ENCODE measurements around the gene GLP2R. TPM values are rescaled to one million over a fixed set of nuclear protein-coding genes. Genes with fewer than 3 reads are reported as not detected.

GLP2R gene
- total RNA-seq, 6 experiments from 2014 or later = not detected

DNA sequence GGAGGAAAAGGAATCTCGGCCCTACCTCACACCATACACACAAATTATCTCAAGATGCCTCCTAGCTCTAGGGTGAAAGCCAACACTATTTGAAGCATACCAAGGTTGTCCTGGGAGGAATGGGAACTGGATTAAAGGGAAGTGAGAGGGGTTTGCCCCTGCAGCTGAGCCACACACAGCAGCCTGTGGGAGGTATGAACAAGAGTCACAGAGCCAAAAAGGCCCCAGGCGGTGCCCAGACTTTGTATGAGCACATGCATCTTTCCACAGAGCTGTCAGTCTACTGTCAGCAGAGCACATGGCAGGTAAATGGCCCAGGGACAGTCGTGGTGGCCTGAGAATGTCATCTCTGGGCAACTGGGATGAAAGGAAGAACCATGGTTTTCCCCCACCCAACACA lies 110.4 kb downstream of the GLP2R start:
- H3K27ac Mint-ChIP-seq = no peak overlapping the region
- H3K4me1 Mint-ChIP-seq (ENCODE audit: low read depth) = peaks cover 8% of the 10 kb centered on the region; the same call in 1 of the 2 replicates
- TF ChIP-seq, protein P1, sequence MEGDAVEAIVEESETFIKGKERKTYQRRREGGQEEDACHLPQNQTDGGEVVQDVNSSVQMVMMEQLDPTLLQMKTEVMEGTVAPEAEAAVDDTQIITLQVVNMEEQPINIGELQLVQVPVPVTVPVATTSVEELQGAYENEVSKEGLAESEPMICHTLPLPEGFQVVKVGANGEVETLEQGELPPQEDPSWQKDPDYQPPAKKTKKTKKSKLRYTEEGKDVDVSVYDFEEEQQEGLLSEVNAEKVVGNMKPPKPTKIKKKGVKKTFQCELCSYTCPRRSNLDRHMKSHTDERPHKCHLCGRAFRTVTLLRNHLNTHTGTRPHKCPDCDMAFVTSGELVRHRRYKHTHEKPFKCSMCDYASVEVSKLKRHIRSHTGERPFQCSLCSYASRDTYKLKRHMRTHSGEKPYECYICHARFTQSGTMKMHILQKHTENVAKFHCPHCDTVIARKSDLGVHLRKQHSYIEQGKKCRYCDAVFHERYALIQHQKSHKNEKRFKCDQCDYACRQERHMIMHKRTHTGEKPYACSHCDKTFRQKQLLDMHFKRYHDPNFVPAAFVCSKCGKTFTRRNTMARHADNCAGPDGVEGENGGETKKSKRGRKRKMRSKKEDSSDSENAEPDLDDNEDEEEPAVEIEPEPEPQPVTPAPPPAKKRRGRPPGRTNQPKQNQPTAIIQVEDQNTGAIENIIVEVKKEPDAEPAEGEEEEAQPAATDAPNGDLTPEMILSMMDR (IDR thresholded peaks at IDR 0.05) = no peak

DNA sequence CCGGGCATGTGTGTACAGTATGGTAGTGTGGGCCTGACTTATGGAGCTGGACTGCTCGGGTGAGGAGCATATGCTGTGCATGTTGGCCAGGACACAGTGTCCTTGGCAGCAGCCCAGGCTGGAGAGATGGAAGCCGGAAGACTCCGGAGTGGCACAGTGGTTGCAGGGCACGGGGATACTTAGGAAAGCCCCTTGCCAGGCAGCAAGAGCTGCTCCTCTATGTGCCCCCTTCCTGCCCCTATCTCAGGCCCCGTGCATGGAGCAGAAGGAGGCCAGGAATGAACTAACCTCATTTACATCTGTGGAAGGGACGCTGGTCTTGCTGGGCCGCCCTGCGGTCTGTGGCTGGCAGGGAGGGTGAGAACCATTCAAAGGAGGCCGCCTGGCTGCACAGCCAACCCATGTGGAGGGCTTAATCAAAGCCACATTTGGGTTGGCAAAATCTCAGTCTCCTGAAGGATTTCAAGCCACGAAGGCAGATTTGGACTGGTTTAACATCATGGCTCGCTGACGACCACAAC lies 111.6 kb downstream of the GLP2R start:
- no peak overlapping the region for H3K4me3 Mint-ChIP-seq
- H3K27ac Mint-ChIP-seq = no peak overlapping the region
- no peaks in the 10 kb centered on the region; the same call in 1 of the 2 replicates for H3K9me3 Mint-ChIP-seq
- peaks cover 4% of the 10 kb centered on the region for H3K27me3 Mint-ChIP-seq (ENCODE audit: insufficient read depth)
- TF ChIP-seq, protein P1 (IDR thresholded peaks at IDR 0.05) = no peak
- H3K36me3 Mint-ChIP-seq (ENCODE audit: low read depth) = no peaks in the 10 kb centered on the region
- DNase-seq = no peak
- H3K4me1 Mint-ChIP-seq (ENCODE audit: low read depth) = peaks cover 6% of the 10 kb centered on the region; the same call in 1 of the 2 replicates

More for the DNA sequence above, 110.4 kb downstream of the GLP2R start:
- Mint-ChIP-seq H3K4me3 (no peak overlapping the region), H3K36me3 (ENCODE audit: low read depth) (no peaks in the 10 kb centered on the region), H3K27me3 (ENCODE audit: insufficient read depth) (peaks cover 7% of the 10 kb centered on the region), H3K9me3 (no peaks in the 10 kb centered on the region; the same call in 1 of the 2 replicates)
- DNase-seq = no peak

DNA sequence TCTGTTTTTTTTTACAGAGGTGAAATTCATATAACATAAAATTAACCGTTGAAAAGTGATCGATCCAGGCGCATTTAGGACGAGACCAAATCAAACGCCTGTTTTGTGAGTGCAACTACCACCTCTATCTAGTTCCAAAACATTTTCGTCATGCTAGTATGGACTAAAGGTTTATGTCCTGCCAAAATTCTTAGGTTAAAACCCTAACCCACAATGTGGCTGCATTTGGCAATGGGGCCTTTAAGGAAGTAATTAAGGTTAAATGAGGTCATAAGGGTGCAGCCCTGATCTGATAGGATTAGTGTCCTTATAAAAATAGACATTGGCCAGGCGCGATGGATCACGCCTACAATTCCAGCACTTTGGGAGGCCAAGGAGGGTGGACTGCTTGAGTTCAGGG lies 112.2 kb downstream of the GLP2R start:
- H3K9me3 Mint-ChIP-seq = no peaks in the 10 kb centered on the region; the same call in 1 of the 2 replicates
- no peaks in the 10 kb centered on the region for H3K36me3 Mint-ChIP-seq (ENCODE audit: low read depth)
- TF ChIP-seq, protein P1 (IDR thresholded peaks at IDR 0.05) = no peak
- no peak for DNase-seq
- no peak overlapping the region for H3K4me3 Mint-ChIP-seq
- H3K4me1 Mint-ChIP-seq (ENCODE audit: low read depth) = no peaks in the 10 kb centered on the region; the same call in 1 of the 2 replicates
- H3K27me3 Mint-ChIP-seq (ENCODE audit: insufficient read depth) = peaks cover 6% of the 10 kb centered on the region
- no peak overlapping the region for H3K27ac Mint-ChIP-seq

DNA sequence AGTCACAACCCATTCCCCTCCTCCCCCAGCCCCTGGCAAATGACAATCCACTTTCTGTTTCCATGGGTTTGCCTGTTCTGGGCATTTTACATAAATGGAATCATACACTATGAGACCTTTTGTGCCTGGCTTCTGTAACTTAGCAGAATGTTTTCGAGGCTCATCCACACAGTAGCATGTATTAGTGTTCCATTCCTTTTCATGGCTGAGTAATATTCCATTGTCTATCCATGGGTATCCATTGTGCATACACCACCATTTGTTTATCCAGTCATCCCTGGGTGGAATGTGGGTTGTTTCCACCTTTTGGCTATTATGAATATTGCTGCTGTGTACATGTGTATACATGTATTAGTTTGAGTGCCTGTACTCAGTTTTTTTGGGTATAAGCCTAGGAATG lies 113.0 kb downstream of the GLP2R start:
- Mint-ChIP-seq H3K9me3 (no peaks in the 10 kb centered on the region; the same call in 1 of the 2 replicates), H3K4me1 (ENCODE audit: low read depth) (no peaks in the 10 kb centered on the region), H3K27me3 (ENCODE audit: insufficient read depth) (peaks cover 6% of the 10 kb centered on the region), H3K27ac (no peak overlapping the region), H3K36me3 (ENCODE audit: low read depth) (no peaks in the 10 kb centered on the region), H3K4me3 (no peak overlapping the region)
- TF ChIP-seq, protein P1 (IDR thresholded peaks at IDR 0.05) = no peak
- no peak for DNase-seq

DNA sequence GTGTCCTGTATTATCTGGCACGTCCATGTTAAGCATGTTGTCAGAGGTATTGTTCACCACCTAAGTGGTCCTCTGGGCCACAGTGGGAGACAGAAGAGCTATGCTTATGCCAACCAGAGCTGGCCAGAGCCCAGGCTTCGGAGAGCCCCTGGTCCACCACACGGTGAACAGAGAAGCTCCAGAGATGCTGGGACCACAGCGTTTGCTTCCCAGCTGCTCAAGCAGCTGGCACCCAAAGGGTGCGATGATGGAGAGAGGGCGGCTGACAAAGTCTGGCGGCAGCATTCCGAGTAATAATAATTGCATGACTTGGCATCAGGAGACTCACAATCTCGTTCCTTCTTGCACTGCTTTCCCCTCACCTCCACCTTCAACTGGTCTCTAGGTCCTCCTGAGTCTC lies 115.1 kb downstream of the GLP2R start:
- Mint-ChIP-seq H3K9me3 (no peaks in the 10 kb centered on the region; the same call in 1 of the 2 replicates), H3K4me1 (ENCODE audit: low read depth) (no peaks in the 10 kb centered on the region), H3K4me3 (no peak overlapping the region), H3K27me3 (ENCODE audit: insufficient read depth) (peaks cover 6% of the 10 kb centered on the region), H3K27ac (no peak overlapping the region), H3K36me3 (ENCODE audit: low read depth) (no peaks in the 10 kb centered on the region)
- no peak for DNase-seq
- TF ChIP-seq, protein P1 (IDR thresholded peaks at IDR 0.05) = no peak
